IMR-90 (cell line): ENCODE measurements around the gene RAB3GAP2. TPM values are rescaled to one million over a fixed set of nuclear protein-coding genes. Genes with fewer than 3 reads are reported as not detected.

Experiments
- ATAC-seq: fragments of 200-7000 bp; cut with Tn5 transposase; 2 replicates; pipeline ENCODE4 v1.9.1; 2020; ENCODE audit warnings: low read depth, mild to moderate bottlenecking, moderate library complexity
- BruUV-seq: library from RNA; stranded (reverse); fragments of 400-500 nt; replicated peaks from 2 replicates; lab custom pipeline; 2021; lab: Mats Ljungman, UMichigan
- CTCF ChIA-PET: fragments of 300-600 bp; formaldehyde crosslinking; extraction: SDS; loops from one replicate; lab custom pipeline; 2021; ENCODE audit warnings: antibody characterized with exemption; lab: Yijun Ruan, JAX
- POLR2A ChIA-PET: fragments of 300-600 bp; sonication (Branson Sonifier 250); formaldehyde crosslinking; loops from one replicate; lab custom pipeline; 2022; ENCODE audit warnings: antibody characterized with exemption; ENCODE audit not compliant: unreplicated experiment; lab: Charles Lee
- DNase-seq: peaks from one replicate; pipeline ENCODE4 v3.0.0; 2013
- H2AFZ ChIP-seq: replicated peaks from 2 replicates; pipeline ENCODE3; 2013; ENCODE audit warnings: low read length, mild to moderate bottlenecking; ENCODE audit not compliant: poor library complexity
- H2AK5ac ChIP-seq: 2 replicates; pipeline ENCODE4 v1.6.1; 2013; ENCODE audit warnings: low read depth, low read length, inconsistent platforms
- H2AK9ac ChIP-seq: replicated peaks from 2 replicates; pipeline ENCODE3; 2013; ENCODE audit warnings: mild to moderate bottlenecking, low read depth, low read length, moderate library complexity; ENCODE audit not compliant: poor library complexity
- H2BK120ac ChIP-seq: 2 replicates; pipeline ENCODE4 v1.6.1; 2013; ENCODE audit warnings: low read depth, low read length, inconsistent platforms
- H2BK15ac ChIP-seq: 3 replicates; pipeline ENCODE4 v1.6.1; 2013; ENCODE audit warnings: low read depth, low read length, inconsistent platforms
- H2BK20ac ChIP-seq: 2 replicates; pipeline ENCODE4 v1.6.1; 2013; ENCODE audit warnings: low read depth, mild to moderate bottlenecking, inconsistent platforms, low read length, moderate library complexity
- H2BK5ac ChIP-seq: 2 replicates; pipeline ENCODE4 v1.6.1; 2013; ENCODE audit warnings: mild to moderate bottlenecking, low read depth, low read length, inconsistent platforms; ENCODE audit not compliant: poor library complexity, severe bottlenecking
- H3K14ac ChIP-seq: replicated peaks from 2 replicates; pipeline ENCODE4 v1.6.1; 2013; ENCODE audit warnings: low read depth, low read length, inconsistent platforms
- H3K18ac ChIP-seq: 2 replicates; pipeline ENCODE4 v1.6.1; 2013; ENCODE audit warnings: low read depth, low read length, control low read depth
- H3K23ac ChIP-seq: 2 replicates; pipeline ENCODE4 v1.6.1; 2013; ENCODE audit warnings: low read depth, low read length, inconsistent platforms
- H3K27ac ChIP-seq: 2 replicates; pipeline ENCODE4 v1.5.1; 2013; ENCODE audit warnings: mild to moderate bottlenecking, control low read depth, low read length; ENCODE audit not compliant: insufficient read depth
- H3K27me3 ChIP-seq: 2 replicates; pipeline ENCODE4 v1.6.1; 2013; ENCODE audit warnings: low read length; ENCODE audit not compliant: control insufficient read depth, insufficient read depth
- H3K36me3 ChIP-seq: 2 replicates; pipeline ENCODE4 v1.6.1; 2013; ENCODE audit warnings: low read length, mixed read lengths; ENCODE audit not compliant: control insufficient read depth, insufficient read depth
- H3K4ac ChIP-seq: 2 replicates; pipeline ENCODE4 v1.6.1; 2013; ENCODE audit warnings: low read depth, low read length, inconsistent platforms
- H3K4me1 ChIP-seq: 2 replicates; pipeline ENCODE4 v1.6.1; 2013; ENCODE audit warnings: low read length, mixed read lengths; ENCODE audit not compliant: control insufficient read depth, insufficient read depth
- H3K4me2 ChIP-seq: 2 replicates; pipeline ENCODE4 v1.6.1; 2013; ENCODE audit warnings: low read depth, mild to moderate bottlenecking, control low read depth, low read length, moderate library complexity
- H3K4me3 ChIP-seq: 2 replicates; pipeline ENCODE4 v1.5.1; 2013; ENCODE audit warnings: low read depth, mild to moderate bottlenecking, control low read depth, low read length, moderate library complexity; ENCODE audit not compliant: insufficient read depth
- H3K56ac ChIP-seq: 2 replicates; pipeline ENCODE4 v1.6.1; 2013; ENCODE audit warnings: low read length, inconsistent platforms; ENCODE audit not compliant: insufficient read depth; ENCODE audit errors: extremely low read depth
- H3K79me1 ChIP-seq, 2 experiments: 2 replicates each; pipeline ENCODE4 v1.6.1; 2013; ENCODE audit warnings: low read length in 2 of 2, inconsistent platforms in 1 of 2, low read depth in 1 of 2
- H3K9ac ChIP-seq: 2 replicates; pipeline ENCODE4 v1.6.1; 2013; ENCODE audit warnings: low read depth, low read length, control low read depth
- H3K9me1 ChIP-seq: 2 replicates; pipeline ENCODE4 v1.6.1; 2013; ENCODE audit warnings: low read length, inconsistent platforms; ENCODE audit not compliant: insufficient read depth
- H3K9me3 ChIP-seq: 2 replicates; pipeline ENCODE4 v1.6.1; 2013; ENCODE audit warnings: low read length; ENCODE audit not compliant: control insufficient read depth, insufficient read depth
- H4K20me1 ChIP-seq: 2 replicates; pipeline ENCODE4 v1.6.1; 2013; ENCODE audit warnings: low read length, inconsistent platforms; ENCODE audit not compliant: insufficient read depth
- H4K5ac ChIP-seq: 2 replicates; pipeline ENCODE4 v1.6.1; 2013; ENCODE audit warnings: mild to moderate bottlenecking, low read depth, low read length, control low read depth
- H4K8ac ChIP-seq, 2 experiments: 2 replicates each; pipeline ENCODE4 v1.6.1; 2013; ENCODE audit warnings: low read depth in 2 of 2, low read length in 2 of 2, control low read depth in 1 of 2, inconsistent platforms in 1 of 2
- H4K91ac ChIP-seq: 2 replicates; pipeline ENCODE4 v1.6.1; 2013; ENCODE audit warnings: low read depth, low read length, inconsistent platforms; ENCODE audit not compliant: insufficient read depth
- CEBPB ChIP-seq: IDR thresholded peaks from 2 replicates; pipeline ENCODE4 v1.6.1; 2012; ENCODE audit warnings: low read depth, low read length, improper control_type of control experiment
- MAFK ChIP-seq: IDR thresholded peaks from 2 replicates; pipeline ENCODE4 v1.6.1; 2012; ENCODE audit warnings: low read depth, low read length, improper control_type of control experiment
- MXI1 ChIP-seq: IDR thresholded peaks from 2 replicates; pipeline ENCODE4 v1.6.1; 2012; ENCODE audit warnings: low read depth, mild to moderate bottlenecking, low read length, moderate library complexity, borderline replicate concordance
- NFE2L2 ChIP-seq: fragments of 150-350 bp; IDR thresholded peaks from 2 replicates; pipeline ENCODE4 v1.6.1; 2016; ENCODE audit warnings: low read depth, mild to moderate bottlenecking, low read length
- RAD21 ChIP-seq: IDR thresholded peaks from 2 replicates; pipeline ENCODE4 v1.6.1; 2012; ENCODE audit warnings: low read length, improper control_type of control experiment
- RCOR1 ChIP-seq: IDR thresholded peaks from 2 replicates; pipeline ENCODE4 v1.6.1; 2012; ENCODE audit warnings: mild to moderate bottlenecking, low read length, improper control_type of control experiment; ENCODE audit not compliant: insufficient replicate concordance
- SMC3 ChIP-seq: fragments of 150-350 bp; IDR thresholded peaks from 2 replicates; pipeline ENCODE4 v1.6.1; 2016; ENCODE audit warnings: low read depth, mild to moderate bottlenecking, antibody characterized with exemption, low read length, moderate library complexity
- WGBS, 2 experiments: methylation state at CpG; one replicate each; pipeline versions ENCODE4 v1.1.5 to v1.1.7; 2013; ENCODE audit warnings: missing lambda C conversion rate in 2 of 2; ENCODE audit not compliant: insufficient read length in 1 of 2; ENCODE audit errors: extremely low coverage in 2 of 2; 5-methylcytosine and 5-hydroxymethylcytosine counted together
- dilution Hi-C: fragments of 300-500 bp; cut with HindIII; formaldehyde crosslinking; loops from one replicate; pipeline ENCODE4 v1.14.3; 2018; ENCODE audit warnings: low sequenced_read_pairs; ENCODE audit not compliant: unreplicated experiment
- in situ Hi-C: fragments of 300-500 bp; cut with MboI; formaldehyde crosslinking; loops from 3 replicates; pipeline ENCODE4 v1.14.3; 2019; ENCODE audit warnings: low sequenced_read_pairs, inconsistent platforms, mixed read lengths
- intact Hi-C: fragments of 100-400 bp; cut with micrococcal nuclease; formaldehyde crosslinking; loops from 2 replicates; pipeline ENCODE4 v1.10.0; 2022
- polyA plus RNA-seq, 3 experiments: library from polyadenylated mRNA; depleted of rRNA; stranded (reverse); fragments of >200 nt; gene quantifications; 2 replicates each; pipeline ENCODE4 v1.2.3, GENCODE V29; 2012; ENCODE audit warnings: low replicate concordance in 1 of 3
- total RNA-seq: library from RNA; depleted of rRNA; stranded (reverse); fragments of >200 nt; gene quantifications from 2 replicates; pipeline ENCODE4 v1.2.3, GENCODE V29; 2012
- TF ChIP-seq, protein P1 (sequence below): fragments of 150-350 bp; IDR thresholded peaks from 2 replicates; pipeline ENCODE4 v1.6.1; 2016; ENCODE audit warnings: low read depth, mild to moderate bottlenecking, low read length, moderate library complexity, borderline replicate concordance
- TF ChIP-seq, protein P2 (sequence below): conservative IDR thresholded peaks from 2 replicates; pipeline ENCODE4 v1.5.1; 2012; ENCODE audit warnings: mild to moderate bottlenecking, low read depth, low read length, improper control_type of control experiment

The RAB3GAP2 gene
- total and polyA plus RNA-seq, 2 of the 4 experiments (the other 2 are of a cell fraction) = 12.3 to 37.8 TPM

DNA sequence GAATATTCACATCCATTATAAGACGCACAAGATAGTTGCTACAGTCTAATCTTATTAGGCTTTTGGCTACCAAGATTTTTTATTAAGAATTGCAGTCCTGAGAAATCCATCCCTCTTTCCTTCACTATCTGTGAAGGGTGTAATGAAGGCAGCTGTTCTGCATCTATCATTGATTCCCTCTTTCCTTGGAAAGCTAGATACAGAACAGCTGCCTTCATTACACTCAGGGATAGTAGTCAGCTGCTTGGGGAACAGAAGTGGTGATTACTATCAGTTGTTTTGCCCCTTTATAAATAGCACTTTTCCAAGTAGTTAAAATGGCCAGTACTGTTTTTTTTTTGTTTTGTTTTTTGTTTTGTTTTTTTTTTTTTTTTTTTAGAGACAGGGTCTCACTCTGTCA, 108.1 kb downstream of the RAB3GAP2 start:
- no TSS peak for BruUV-seq
- intact Hi-C loops (no loop called here), in situ Hi-C loops (no loop called here), dilution Hi-C loops (no loop called here)
- Histone ChIP-seq H4K5ac (no peak overlapping the region), H2AK9ac (no peak overlapping the region), H3K36me3 (peaks cover 20% of the 10 kb centered on the region), H4K8ac (no peak overlapping the region), H2AK5ac (no peak overlapping the region), H3K18ac (no peak overlapping the region), H2BK15ac (no peak overlapping the region), H3K9me1 (no peaks in the 10 kb centered on the region), H3K56ac (no peak overlapping the region), H4K20me1 (no peaks in the 10 kb centered on the region), H2BK5ac (no peak overlapping the region), H3K27ac (no peak overlapping the region), H3K27me3 (no peaks in the 10 kb centered on the region), H4K91ac (no peak overlapping the region), H3K4me2 (no peak overlapping the region), H2BK20ac (no peak overlapping the region), H3K9me3 (no peaks in the 10 kb centered on the region), H2AFZ (no peak overlapping the region), H3K4ac (no peak overlapping the region), H3K79me1 (no peaks in the 10 kb centered on the region; a peak in 1 of 4 replicates), H3K4me3 (no peak overlapping the region), H3K4me1 (no peaks in the 10 kb centered on the region), H2BK120ac (no peak overlapping the region), H3K14ac (no peak overlapping the region), H3K9ac (no peak overlapping the region), H3K23ac (no peak overlapping the region)
- ATAC-seq (no peak), DNase-seq (no peak)
- ChIA-PET POLR2A (no interaction called here), CTCF (no interaction called here)
- WGBS, 2 experiments = no CpG with 5 or more reads among the region's 1 CpG
- TF ChIP-seq CEBPB = no peak
- no peak for TF ChIP-seq RAD21
- no peak for TF ChIP-seq MAFK
- no peak for TF ChIP-seq MXI1
- TF ChIP-seq NFE2L2 = no peak
- TF ChIP-seq SMC3 = no peak
- TF ChIP-seq RCOR1 = no peak
- TF ChIP-seq, protein P1, sequence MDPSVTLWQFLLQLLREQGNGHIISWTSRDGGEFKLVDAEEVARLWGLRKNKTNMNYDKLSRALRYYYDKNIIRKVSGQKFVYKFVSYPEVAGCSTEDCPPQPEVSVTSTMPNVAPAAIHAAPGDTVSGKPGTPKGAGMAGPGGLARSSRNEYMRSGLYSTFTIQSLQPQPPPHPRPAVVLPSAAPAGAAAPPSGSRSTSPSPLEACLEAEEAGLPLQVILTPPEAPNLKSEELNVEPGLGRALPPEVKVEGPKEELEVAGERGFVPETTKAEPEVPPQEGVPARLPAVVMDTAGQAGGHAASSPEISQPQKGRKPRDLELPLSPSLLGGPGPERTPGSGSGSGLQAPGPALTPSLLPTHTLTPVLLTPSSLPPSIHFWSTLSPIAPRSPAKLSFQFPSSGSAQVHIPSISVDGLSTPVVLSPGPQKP = no peak
- TF ChIP-seq, protein P2, sequence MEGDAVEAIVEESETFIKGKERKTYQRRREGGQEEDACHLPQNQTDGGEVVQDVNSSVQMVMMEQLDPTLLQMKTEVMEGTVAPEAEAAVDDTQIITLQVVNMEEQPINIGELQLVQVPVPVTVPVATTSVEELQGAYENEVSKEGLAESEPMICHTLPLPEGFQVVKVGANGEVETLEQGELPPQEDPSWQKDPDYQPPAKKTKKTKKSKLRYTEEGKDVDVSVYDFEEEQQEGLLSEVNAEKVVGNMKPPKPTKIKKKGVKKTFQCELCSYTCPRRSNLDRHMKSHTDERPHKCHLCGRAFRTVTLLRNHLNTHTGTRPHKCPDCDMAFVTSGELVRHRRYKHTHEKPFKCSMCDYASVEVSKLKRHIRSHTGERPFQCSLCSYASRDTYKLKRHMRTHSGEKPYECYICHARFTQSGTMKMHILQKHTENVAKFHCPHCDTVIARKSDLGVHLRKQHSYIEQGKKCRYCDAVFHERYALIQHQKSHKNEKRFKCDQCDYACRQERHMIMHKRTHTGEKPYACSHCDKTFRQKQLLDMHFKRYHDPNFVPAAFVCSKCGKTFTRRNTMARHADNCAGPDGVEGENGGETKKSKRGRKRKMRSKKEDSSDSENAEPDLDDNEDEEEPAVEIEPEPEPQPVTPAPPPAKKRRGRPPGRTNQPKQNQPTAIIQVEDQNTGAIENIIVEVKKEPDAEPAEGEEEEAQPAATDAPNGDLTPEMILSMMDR = no peak
